H9 (cell line): ENCODE results near the gene FAM53A. TPM values are rescaled to one million over a fixed set of nuclear protein-coding genes. Genes with fewer than 3 reads are reported as not detected.

ENCODE experiments used
- DNase-seq: peaks from one replicate; pipeline ENCODE4 v3.0.0-alpha.2; 2017
- H2AFZ ChIP-seq: one replicate; pipeline ENCODE4 v1.6.1; 2013; ENCODE audit warnings: mild to moderate bottlenecking, low read length, control low read depth, moderate library complexity
- H2AK5ac ChIP-seq: 2 replicates; pipeline ENCODE4 v1.6.1; 2013; ENCODE audit warnings: low read length, control low read depth, mixed read lengths; ENCODE audit not compliant: insufficient read length
- H2BK120ac ChIP-seq: one replicate; pipeline ENCODE4 v1.6.1; 2013; ENCODE audit warnings: low read depth, mild to moderate bottlenecking, low read length, control low read depth, inconsistent platforms; ENCODE audit not compliant: poor library complexity, severe bottlenecking
- H2BK12ac ChIP-seq: 2 replicates; pipeline ENCODE4 v1.6.1; 2013; ENCODE audit warnings: low read length, control low read depth, mixed read lengths, low read depth; ENCODE audit not compliant: insufficient read length
- H2BK15ac ChIP-seq: 2 replicates; pipeline ENCODE4 v1.6.1; 2013; ENCODE audit warnings: low read depth, low read length, control low read depth
- H2BK20ac ChIP-seq: one replicate; pipeline ENCODE4 v1.6.1; 2013; ENCODE audit warnings: low read depth, mild to moderate bottlenecking, low read length, control low read depth, inconsistent platforms; ENCODE audit not compliant: poor library complexity, severe bottlenecking
- H2BK5ac ChIP-seq: 2 replicates; pipeline ENCODE4 v1.6.1; 2013; ENCODE audit warnings: low read length, control low read depth, mixed read lengths; ENCODE audit not compliant: insufficient read length
- H3K14ac ChIP-seq: 2 replicates; pipeline ENCODE4 v1.6.1; 2013; ENCODE audit warnings: low read length, control low read depth; ENCODE audit not compliant: insufficient read depth
- H3K18ac ChIP-seq: 2 replicates; pipeline ENCODE4 v1.6.1; 2013; ENCODE audit warnings: low read depth, mild to moderate bottlenecking, mixed read lengths, low read length, control low read depth; ENCODE audit not compliant: insufficient read length
- H3K23ac ChIP-seq: 2 replicates; pipeline ENCODE4 v1.6.1; 2013; ENCODE audit warnings: low read length, control low read depth, mixed read lengths, low read depth; ENCODE audit not compliant: insufficient read length
- H3K23me2 ChIP-seq: 2 replicates; pipeline ENCODE4 v1.6.1; 2013; ENCODE audit warnings: low read depth, mild to moderate bottlenecking, mixed read lengths, low read length, control low read depth; ENCODE audit not compliant: insufficient read length, poor library complexity, severe bottlenecking
- H3K27ac ChIP-seq: 2 replicates; pipeline ENCODE4 v1.5.1; 2013; ENCODE audit warnings: low read length, control low read depth, mixed read lengths, low read depth; ENCODE audit not compliant: insufficient read length
- H3K27me3 ChIP-seq: 2 replicates; pipeline ENCODE4 v1.6.1; 2013; ENCODE audit warnings: low read length, control low read depth, inconsistent platforms; ENCODE audit not compliant: insufficient read depth
- H3K4ac ChIP-seq: 2 replicates; pipeline ENCODE4 v1.6.1; 2013; ENCODE audit warnings: low read depth, mild to moderate bottlenecking, control low read depth, inconsistent platforms, low read length, moderate library complexity
- H3K4me1 ChIP-seq: 2 replicates; pipeline ENCODE4 v1.6.1; 2013; ENCODE audit warnings: low read length, control low read depth, inconsistent platforms; ENCODE audit not compliant: insufficient read depth
- H3K4me2 ChIP-seq: 2 replicates; pipeline ENCODE4 v1.6.1; 2013; ENCODE audit warnings: low read length, control low read depth, mixed read lengths; ENCODE audit not compliant: insufficient read length, insufficient read depth
- H3K56ac ChIP-seq: 2 replicates; pipeline ENCODE4 v1.6.1; 2013; ENCODE audit warnings: low read depth, mild to moderate bottlenecking, mixed read lengths, low read length, control low read depth; ENCODE audit not compliant: insufficient read length
- H3K79me1 ChIP-seq: 2 replicates; pipeline ENCODE4 v1.6.1; 2013; ENCODE audit warnings: low read depth, mild to moderate bottlenecking, moderate library complexity, low read length, control low read depth, inconsistent platforms; ENCODE audit not compliant: insufficient read depth, poor library complexity, severe bottlenecking
- H3K79me2 ChIP-seq: 2 replicates; pipeline ENCODE4 v1.6.1; 2013; ENCODE audit warnings: low read length, control low read depth, inconsistent platforms; ENCODE audit not compliant: insufficient read depth
- H3K9ac ChIP-seq: 2 replicates; pipeline ENCODE4 v1.6.1; 2013; ENCODE audit warnings: low read length, control low read depth, mixed read lengths; ENCODE audit not compliant: insufficient read length; ENCODE audit errors: extremely low read depth
- H3K9me3 ChIP-seq: one replicate; pipeline ENCODE4 v1.6.1; 2013; ENCODE audit warnings: low read depth, low read length, inconsistent platforms; ENCODE audit not compliant: control insufficient read depth
- H3T11ph ChIP-seq: one replicate; pipeline ENCODE4 v1.6.1; 2013; ENCODE audit warnings: mild to moderate bottlenecking, low read length, control low read depth, inconsistent platforms
- H4K20me1 ChIP-seq: one replicate; pipeline ENCODE4 v1.6.1; 2013; ENCODE audit not compliant: control insufficient read depth, insufficient read length, insufficient read depth
- H4K5ac ChIP-seq: 2 replicates; pipeline ENCODE4 v1.6.1; 2013; ENCODE audit warnings: low read depth, mild to moderate bottlenecking, mixed read lengths, low read length, control low read depth; ENCODE audit not compliant: insufficient read length
- H4K8ac ChIP-seq: replicated peaks from 2 replicates; pipeline ENCODE4 v1.6.1; 2013; ENCODE audit warnings: low read length, control low read depth, mixed read lengths, low read depth; ENCODE audit not compliant: insufficient read length
- H4K91ac ChIP-seq: 2 replicates; pipeline ENCODE4 v1.6.1; 2013; ENCODE audit warnings: low read depth, mild to moderate bottlenecking, moderate library complexity, mixed read lengths, low read length, control low read depth; ENCODE audit not compliant: insufficient read length
- H3K27ac Mint-ChIP-seq, 3 experiments: 2 replicates in 2 of 3; 3 replicates in 1 of 3; pipeline ENCODE4 v1.8.0; 2020 to 2021; ENCODE audit warnings: mixed read lengths in 3 of 3, mild to moderate bottlenecking in 1 of 3, moderate library complexity in 1 of 3
- H3K27me3 Mint-ChIP-seq: 2 replicates; pipeline ENCODE4 v1.8.0; 2021; ENCODE audit warnings: low read depth, mild to moderate bottlenecking, moderate library complexity, mixed read lengths
- H3K36me3 Mint-ChIP-seq, 3 experiments: 2 replicates in 2 of 3; 3 replicates in 1 of 3; pipeline ENCODE4 v1.8.0; 2020 to 2021; ENCODE audit warnings: low read depth in 3 of 3, mixed read lengths in 3 of 3; ENCODE audit not compliant: insufficient read depth in 1 of 3
- H3K4me1 Mint-ChIP-seq, 2 experiments: 2 replicates each; pipeline ENCODE4 v1.8.0; 2020; ENCODE audit warnings: mixed read lengths in 2 of 2
- H3K4me3 Mint-ChIP-seq, 2 experiments: 2 replicates in 1 of 2; 3 replicates in 1 of 2; pipeline ENCODE4 v1.8.0; 2020 to 2021; ENCODE audit warnings: mild to moderate bottlenecking in 2 of 2, mixed read lengths in 2 of 2, moderate library complexity in 1 of 2
- H3K9me3 Mint-ChIP-seq, 2 experiments: 2 replicates in 1 of 2; 3 replicates in 1 of 2; pipeline ENCODE4 v1.8.0; 2020; ENCODE audit warnings: mild to moderate bottlenecking in 2 of 2, mixed read lengths in 2 of 2, moderate library complexity in 1 of 2
- CTCF ChIP-seq: fragments of 200-600 bp; sonication (generic); conservative IDR thresholded peaks from 3 replicates; pipeline ENCODE4 v1.8.0; 2021; ENCODE audit warnings: antibody characterized with exemption, mild to moderate bottlenecking
- WGBS: extraction: QIAGEN DNeasy Blood & Tissue Kit; methylation state at CpG from one replicate; pipeline ENCODE4 v1.1.7; 2013; ENCODE audit warnings: missing lambda C conversion rate, low lambda C conversion rate, mixed read lengths; ENCODE audit not compliant: insufficient read length; ENCODE audit errors: extremely low coverage; 5-methylcytosine and 5-hydroxymethylcytosine counted together
- total RNA-seq: library from RNA; stranded (reverse); gene quantifications from 2 replicates; pipeline ENCODE4 v1.2.1, GENCODE V29; 2021

FAM53A gene
- total RNA-seq, 1 experiment from 2014 or later = 2.4 TPM

- no peaks in the 10 kb centered on the region for H3K79me2 ChIP-seq
- no peak overlapping the region for H3K27ac ChIP-seq
- H2BK12ac ChIP-seq = no peak overlapping the region
- Mint-ChIP-seq H3K36me3 (no peaks in the 10 kb centered on the region), H3K9me3 (no peaks in the 10 kb centered on the region), H3K27me3 (peaks cover 2% of the 10 kb centered on the region; the same call in 1 of the 2 replicates), H3K27ac (no peak overlapping the region; a peak in 1 of 7 replicates), H3K4me1 (peaks cover 0 to 18% of the 10 kb centered on the region in 2 experiments; a peak in 2 of 4 replicates), H3K4me3 (no peak overlapping the region)
- H2BK5ac ChIP-seq = no peak overlapping the region
- H3K56ac ChIP-seq = no peak overlapping the region
- H2AFZ ChIP-seq = no peak overlapping the region
- H3K27me3 ChIP-seq = no peaks in the 10 kb centered on the region
- H3K9me3 ChIP-seq = no peaks in the 10 kb centered on the region
- no peak overlapping the region for H3K9ac ChIP-seq
- H4K8ac ChIP-seq = no peak overlapping the region
- no peak overlapping the region for H2AK5ac ChIP-seq
- H2BK15ac ChIP-seq = no peak overlapping the region
- no peak overlapping the region for H4K91ac ChIP-seq
- no peaks in the 10 kb centered on the region for H3K23me2 ChIP-seq
- no peak overlapping the region for H4K5ac ChIP-seq
- no peak for DNase-seq
- no peak overlapping the region for H3K23ac ChIP-seq
- WGBS = no CpG with 5 or more reads among the region's 27 CpGs
- TF ChIP-seq CTCF = no peak
- no peaks in the 10 kb centered on the region for H3K79me1 ChIP-seq
- H3K18ac ChIP-seq = no peak overlapping the region
- no peak overlapping the region for H3K4me2 ChIP-seq
- no peak overlapping the region for H2BK120ac ChIP-seq
- no peak overlapping the region for H3T11ph ChIP-seq
- H3K4ac ChIP-seq = no peak overlapping the region
- H3K14ac ChIP-seq = peak overlapping the region; percentile 17; the same call in 1 of the 2 replicates
- no peak overlapping the region for H2BK20ac ChIP-seq
- H4K20me1 ChIP-seq = no peaks in the 10 kb centered on the region
- no peaks in the 10 kb centered on the region for H3K4me1 ChIP-seq
These were observed 83.1 kb downstream of the FAM53A start for GRCh38 chr4:1600811-1601532.
